Choroid plexus epithelial cell (primary cell): Measurements from ENCODE around the gene PTCH1.

ENCODE experiments used
- DNase-seq: peaks from one replicate; pipeline ENCODE4 v3.0.0-alpha.2; 2010; ENCODE audit warnings: low read depth
- H3K4me3 ChIP-seq: 2 replicates; pipeline ENCODE4 v1.5.1; 2011; ENCODE audit warnings: low read depth, mild to moderate bottlenecking, control low read depth, low read length, moderate library complexity
- TF ChIP-seq, protein P1 (sequence below): conservative IDR thresholded peaks from 2 replicates; pipeline ENCODE4 v1.5.1; 2011; ENCODE audit warnings: low read depth, mild to moderate bottlenecking, control low read depth, inconsistent platforms, low read length, moderate library complexity

Gene PTCH1

DNA sequence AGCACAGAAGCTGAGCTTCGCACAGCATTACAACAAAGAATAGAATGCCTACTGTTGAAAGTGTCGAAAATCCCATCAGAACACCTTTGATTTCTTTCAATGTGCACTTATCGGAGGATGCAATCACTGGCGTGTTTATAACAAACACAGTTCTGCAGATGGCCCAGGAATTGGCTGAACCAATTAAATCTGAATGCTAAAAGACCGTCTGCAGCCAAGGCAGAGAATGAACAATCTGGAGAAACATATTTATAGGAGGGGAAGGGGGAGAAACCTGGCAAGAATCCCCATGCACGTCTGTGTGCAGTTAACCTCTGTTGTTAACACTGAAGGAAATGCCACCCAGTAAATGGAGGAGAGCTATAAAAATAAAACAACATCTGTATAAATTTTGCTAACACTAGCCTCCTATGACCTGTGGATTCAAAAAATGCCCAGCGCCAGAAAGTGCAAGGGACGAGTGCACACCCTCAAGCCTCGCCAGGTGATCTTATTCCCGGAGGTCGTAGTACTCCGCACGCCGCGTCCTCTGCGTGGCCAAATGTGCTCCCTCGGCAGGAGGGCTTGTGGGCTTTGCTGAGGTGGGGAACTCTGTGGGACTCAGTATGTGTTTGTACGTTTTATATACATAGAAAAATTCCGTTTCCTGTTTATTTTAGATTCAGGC lies 56.8 kb downstream of the PTCH1 start:
- peak; percentile 29 for DNase-seq
- peak overlapping the region; percentile 14 for H3K4me3 ChIP-seq
- TF ChIP-seq, protein P1, sequence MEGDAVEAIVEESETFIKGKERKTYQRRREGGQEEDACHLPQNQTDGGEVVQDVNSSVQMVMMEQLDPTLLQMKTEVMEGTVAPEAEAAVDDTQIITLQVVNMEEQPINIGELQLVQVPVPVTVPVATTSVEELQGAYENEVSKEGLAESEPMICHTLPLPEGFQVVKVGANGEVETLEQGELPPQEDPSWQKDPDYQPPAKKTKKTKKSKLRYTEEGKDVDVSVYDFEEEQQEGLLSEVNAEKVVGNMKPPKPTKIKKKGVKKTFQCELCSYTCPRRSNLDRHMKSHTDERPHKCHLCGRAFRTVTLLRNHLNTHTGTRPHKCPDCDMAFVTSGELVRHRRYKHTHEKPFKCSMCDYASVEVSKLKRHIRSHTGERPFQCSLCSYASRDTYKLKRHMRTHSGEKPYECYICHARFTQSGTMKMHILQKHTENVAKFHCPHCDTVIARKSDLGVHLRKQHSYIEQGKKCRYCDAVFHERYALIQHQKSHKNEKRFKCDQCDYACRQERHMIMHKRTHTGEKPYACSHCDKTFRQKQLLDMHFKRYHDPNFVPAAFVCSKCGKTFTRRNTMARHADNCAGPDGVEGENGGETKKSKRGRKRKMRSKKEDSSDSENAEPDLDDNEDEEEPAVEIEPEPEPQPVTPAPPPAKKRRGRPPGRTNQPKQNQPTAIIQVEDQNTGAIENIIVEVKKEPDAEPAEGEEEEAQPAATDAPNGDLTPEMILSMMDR = no peak

DNA sequence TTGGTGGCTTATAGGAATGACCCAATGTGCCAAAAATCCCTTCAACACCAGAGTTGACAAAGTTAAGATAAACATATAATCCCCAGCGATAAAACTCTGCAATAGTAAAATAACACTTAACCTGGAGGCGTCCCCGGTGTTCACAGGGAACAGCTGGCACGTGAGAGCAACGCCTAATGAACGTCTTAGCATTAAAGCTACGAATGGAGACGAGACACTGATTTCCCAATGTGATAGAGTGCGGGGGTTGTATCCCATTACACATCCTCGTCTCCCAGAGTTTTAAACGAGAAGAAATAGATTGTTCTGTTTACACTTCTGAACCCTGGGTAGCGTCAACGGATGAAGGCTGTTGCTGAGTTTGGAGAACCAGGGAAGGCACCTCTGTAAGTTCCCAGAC lies 57.6 kb downstream of the PTCH1 start:
- no peak for DNase-seq
- TF ChIP-seq, protein P1 = no peak

DNA sequence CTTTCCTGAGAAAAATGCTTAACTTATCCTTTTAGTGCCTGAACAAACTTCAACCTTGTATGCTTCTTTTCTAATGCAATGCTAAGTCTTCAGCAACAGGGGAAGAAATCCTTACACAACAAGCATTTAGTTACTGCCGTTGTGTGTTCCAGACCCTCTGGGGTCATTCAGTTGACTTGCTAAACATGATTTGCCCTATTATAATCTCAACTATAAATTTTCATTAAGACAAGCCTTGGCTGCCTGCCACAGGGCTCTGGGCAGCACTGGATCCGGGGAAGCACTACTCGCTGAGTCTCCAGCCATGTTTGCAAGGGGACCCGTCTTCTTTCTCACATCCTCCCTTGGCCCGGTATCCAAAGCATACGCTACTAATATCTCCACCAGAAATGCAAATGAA lies 58.1 kb downstream of the PTCH1 start:
- TF ChIP-seq, protein P1 = no peak
- DNase-seq = no peak
- H3K4me3 ChIP-seq = no peak overlapping the region

More for the DNA sequence above, 57.6 kb downstream of the PTCH1 start:
- H3K4me3 ChIP-seq = no peak overlapping the region

DNA sequence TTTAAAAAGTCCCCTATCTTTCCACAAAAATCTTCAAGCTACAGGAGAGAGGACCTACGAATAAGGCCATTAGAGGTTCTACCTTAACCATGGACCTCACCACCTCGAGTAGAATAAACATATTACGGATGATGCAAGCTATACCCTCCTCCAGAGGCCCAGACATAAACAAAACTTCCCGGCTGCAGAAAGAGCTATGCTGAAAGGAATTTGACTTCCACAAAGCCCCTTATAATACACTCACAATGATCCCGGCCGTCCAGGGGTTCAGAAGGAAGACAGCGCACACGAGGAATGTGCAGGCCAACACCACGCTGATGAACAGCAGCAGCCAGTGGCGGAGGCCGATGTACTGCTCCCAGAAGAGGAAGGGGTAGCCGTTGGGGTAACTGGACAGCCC lies 59.0 kb downstream of the PTCH1 start:
- TF ChIP-seq, protein P1 = no peak
- peak; percentile 74 for DNase-seq
- H3K4me3 ChIP-seq = no peak overlapping the region

DNA sequence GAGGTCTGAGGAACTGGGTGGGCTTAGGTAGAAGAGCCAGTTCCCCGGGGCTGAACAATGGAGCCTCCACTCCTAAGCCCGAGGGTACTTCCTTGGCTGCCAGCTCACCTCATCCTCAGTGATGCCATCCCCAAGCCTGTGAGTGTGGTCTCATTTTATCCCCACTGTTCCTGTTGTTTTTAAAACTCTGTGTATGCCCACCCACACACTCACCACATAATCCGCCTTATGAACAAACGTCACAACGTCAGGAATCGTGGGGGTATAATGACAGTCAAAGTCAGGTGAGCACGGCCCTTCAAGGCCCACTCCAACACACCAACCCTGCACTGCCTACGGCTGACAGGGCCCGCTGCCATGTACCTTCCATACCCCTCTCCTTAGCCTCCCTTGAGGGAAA lies 61.1 kb downstream of the PTCH1 start:
- DNase-seq = no peak
- H3K4me3 ChIP-seq = no peak overlapping the region
- TF ChIP-seq, protein P1 = no peak

DNA sequence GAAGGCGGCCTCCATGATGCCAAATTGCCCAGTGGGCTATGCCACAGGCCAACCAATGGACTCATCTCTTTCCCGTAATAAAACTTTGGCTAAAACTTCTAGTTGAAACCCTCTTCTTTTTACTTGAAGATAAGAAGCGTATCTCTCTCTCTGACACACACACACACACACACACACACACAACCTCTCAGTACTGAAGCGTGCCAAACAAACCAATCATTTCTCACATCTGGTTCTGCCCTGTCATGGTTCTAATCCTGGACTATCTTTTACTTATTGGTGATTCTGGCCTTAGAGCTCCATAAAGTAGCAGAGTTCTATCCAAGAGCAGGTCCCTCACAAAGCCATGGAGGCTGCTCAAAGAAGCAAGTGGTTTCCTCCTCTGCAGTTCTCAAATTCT lies 64.6 kb downstream of the PTCH1 start:
- DNase-seq = no peak
- TF ChIP-seq, protein P1 = no peak
- H3K4me3 ChIP-seq = no peak overlapping the region

DNA sequence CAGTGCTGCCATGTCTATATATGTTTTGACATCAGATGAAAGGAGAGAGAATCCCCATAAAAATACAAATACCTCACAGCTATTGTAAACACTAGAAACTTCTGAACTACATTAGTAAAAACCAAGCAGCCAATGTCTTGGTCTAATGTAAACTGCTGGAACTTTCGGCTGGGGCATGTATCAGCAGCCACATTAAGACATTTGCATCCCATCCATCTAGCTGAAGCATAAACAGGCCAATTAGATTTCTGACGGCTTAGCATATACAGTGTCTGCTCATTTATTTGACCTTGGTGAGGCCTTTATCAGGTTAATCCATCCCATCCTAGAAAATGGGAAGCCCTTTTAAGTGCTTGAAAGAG lies 65.7 kb downstream of the PTCH1 start:
- no peak overlapping the region for H3K4me3 ChIP-seq
- DNase-seq = no peak
- TF ChIP-seq, protein P1 = no peak
